Astrocyte of the cerebellum (primary cell): ENCODE data around the gene EME1.
"Not testable (repeated sequence)": the region's sequence is repeated elsewhere in the genome, so short reads cannot be mapped to it uniquely, and the experiment has no call there.

Experiments
- DNase-seq: peaks from one replicate; pipeline ENCODE4 v3.0.0-alpha.2; 2011; ENCODE audit warnings: low read depth
- H3K4me3 ChIP-seq: 2 replicates; pipeline ENCODE4 v1.5.1; 2011; ENCODE audit warnings: mild to moderate bottlenecking, low read depth, low read length, moderate library complexity
- in situ Hi-C: cut with HindIII; loops from 2 replicates; pipeline ENCODE4 v1.10.0; 2017; ENCODE audit warnings: low sequenced_read_pairs
- TF ChIP-seq, protein P1 (sequence below): IDR thresholded peaks from 2 replicates; pipeline ENCODE4 v1.5.1; 2012; ENCODE audit warnings: low read length, low read depth, moderate library complexity, mild to moderate bottlenecking; ENCODE audit errors: missing control alignments

EME1 gene

DNA sequence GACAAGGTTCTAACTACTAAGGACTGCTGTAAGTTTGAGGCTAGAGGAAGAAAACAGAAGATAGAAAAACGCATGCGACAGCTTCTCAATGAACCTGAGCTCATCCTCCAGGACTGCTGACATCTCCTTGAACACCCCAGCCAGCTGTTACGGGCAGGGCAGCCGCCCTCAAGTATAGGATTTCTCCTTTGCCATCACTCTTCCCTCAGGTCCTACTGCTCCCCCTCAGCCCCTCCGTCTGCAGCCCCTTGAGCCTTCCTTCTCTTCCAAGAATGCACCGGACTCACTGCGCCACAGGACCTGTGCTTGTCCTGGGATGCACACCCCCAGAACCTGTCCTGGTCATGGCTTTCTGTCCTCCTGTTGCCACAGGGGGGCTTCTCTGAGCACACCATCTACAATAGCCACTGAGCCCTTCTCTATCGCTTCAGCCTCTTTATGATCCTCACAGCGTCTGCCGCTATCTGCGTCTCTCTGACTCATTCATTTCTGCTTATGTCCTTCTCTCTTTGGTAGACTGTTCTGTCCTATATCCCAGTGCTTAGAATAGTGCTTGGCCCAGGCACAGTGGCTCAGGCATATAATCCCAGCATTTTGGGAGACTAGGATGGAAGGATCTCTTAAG lies 42.8 kb upstream of the EME1 start:
- DNase-seq: no peak
- H3K4me3 ChIP-seq: no peak overlapping the region
- TF ChIP-seq, protein P1, sequence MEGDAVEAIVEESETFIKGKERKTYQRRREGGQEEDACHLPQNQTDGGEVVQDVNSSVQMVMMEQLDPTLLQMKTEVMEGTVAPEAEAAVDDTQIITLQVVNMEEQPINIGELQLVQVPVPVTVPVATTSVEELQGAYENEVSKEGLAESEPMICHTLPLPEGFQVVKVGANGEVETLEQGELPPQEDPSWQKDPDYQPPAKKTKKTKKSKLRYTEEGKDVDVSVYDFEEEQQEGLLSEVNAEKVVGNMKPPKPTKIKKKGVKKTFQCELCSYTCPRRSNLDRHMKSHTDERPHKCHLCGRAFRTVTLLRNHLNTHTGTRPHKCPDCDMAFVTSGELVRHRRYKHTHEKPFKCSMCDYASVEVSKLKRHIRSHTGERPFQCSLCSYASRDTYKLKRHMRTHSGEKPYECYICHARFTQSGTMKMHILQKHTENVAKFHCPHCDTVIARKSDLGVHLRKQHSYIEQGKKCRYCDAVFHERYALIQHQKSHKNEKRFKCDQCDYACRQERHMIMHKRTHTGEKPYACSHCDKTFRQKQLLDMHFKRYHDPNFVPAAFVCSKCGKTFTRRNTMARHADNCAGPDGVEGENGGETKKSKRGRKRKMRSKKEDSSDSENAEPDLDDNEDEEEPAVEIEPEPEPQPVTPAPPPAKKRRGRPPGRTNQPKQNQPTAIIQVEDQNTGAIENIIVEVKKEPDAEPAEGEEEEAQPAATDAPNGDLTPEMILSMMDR: no peak
- in situ Hi-C loops: no loop called here

DNA sequence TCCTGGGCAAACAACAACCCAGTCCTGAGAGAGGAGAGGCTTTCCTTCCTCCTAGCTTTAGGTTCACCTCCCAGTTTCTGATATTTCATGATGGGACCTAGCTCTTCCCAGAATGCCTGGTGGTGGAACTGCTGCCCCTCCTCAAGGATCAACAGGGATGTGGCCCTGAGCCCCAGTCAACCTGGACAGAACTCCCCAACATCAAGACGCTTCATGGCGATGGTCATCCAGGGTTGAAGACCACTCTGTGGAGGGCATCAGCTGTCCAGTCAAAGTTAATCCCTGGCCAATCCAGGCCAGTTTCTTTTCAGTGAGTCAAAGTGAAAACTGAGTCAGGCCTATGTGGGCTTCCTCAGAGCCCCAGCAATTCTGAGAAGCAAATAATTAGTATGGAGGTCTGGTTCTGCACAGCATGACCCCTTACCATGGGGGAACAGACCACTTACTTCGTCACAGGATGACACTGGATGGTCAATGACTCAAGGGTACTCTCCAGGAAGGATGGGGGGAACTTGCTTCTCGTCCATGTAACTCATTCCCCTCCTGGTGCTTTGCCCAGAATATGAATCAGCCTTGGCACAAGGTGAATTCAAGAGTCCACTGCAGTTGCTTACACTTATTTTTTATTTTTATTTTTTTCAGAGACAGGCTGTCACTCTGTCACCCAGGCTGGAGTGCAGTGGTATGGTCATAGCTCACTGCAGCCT lies 41.8 kb upstream of the EME1 start:
- TF ChIP-seq, protein P1: no peak
- DNase-seq: peak; percentile 98
- no peak overlapping the region for H3K4me3 ChIP-seq
- in situ Hi-C loops: no loop called here

DNA sequence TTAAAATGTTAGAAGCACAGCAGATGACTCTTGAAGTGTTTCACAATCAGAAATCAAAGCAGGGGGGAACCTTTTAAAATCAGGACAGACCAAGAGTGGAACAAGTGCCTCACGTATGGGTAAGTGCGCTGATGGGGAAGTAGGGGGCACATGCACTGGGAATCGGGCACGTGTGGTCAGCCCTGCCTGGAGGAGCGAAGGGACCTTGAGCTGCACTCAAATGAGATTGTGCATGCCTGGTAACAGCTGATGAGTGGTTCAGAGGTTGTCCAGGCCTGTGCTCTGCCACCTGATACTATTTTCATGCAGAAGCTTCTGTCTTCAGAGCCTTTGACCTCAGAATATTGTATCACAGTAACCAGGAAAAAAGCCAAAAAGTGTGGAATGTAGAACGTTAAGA lies 40.8 kb upstream of the EME1 start:
- TF ChIP-seq, protein P1: no peak

DNA sequence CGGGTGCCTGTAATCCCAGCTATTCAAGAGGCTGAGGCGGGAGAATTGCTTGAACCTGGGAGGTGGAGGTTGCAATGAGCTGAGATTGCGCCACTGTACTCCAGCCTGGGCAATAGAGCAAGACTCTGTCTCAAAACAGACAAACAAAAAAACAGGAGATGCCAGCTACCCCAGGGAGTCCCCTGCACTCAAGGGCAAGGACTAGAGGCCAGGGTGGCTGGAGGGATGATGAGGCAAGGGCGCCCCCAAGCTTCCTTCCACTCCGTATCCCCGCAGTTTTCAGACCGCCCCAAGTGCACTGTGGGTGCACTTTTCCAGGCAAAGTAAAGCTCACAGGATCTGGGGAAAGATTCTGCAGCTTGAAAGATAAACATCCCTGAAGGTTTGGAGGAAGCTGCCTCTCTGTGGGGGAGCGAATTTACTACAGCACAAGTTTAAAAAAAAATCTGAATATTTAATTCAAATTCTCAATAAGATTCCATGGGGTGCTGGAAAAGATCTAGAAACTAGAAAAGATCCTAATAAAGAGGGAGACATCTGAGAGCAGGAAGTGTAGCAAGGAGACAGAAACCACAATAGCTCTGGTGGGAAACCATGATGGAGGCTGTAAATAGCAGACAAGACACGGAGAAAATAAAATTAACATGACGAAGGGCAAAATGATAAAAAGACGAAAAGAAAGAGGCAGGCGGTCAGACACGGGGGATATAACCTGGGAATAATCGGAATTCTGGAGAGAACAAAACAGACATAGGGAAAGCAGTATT lies 39.6 kb upstream of the EME1 start:
- H3K4me3 ChIP-seq, in situ Hi-C loops, DNase-seq: not testable (repeated sequence)

More for the DNA sequence above, 40.8 kb upstream of the EME1 start:
- no peak for DNase-seq
- H3K4me3 ChIP-seq: no peak overlapping the region
- in situ Hi-C loops: no loop called here

DNA sequence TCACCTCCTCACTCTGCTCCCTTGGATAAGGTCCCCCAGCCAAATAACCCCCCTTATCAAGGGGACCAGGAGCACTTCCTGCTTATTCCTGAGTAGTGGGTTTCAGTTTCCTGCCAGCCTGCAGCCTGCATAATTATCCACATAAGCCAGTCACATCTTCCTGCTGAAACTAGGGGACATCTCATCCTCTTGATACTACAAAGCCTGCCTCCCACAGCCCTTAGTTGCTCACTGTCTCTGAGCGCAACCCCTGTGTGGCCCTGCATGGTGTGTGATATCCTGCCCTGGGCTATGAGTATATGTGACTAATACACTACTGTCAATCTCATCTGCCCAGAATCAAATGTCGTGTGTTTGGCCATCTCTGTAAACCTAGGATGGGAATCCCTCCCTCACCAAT lies 35.1 kb upstream of the EME1 start:
- in situ Hi-C loops: no loop called here
- no peak for DNase-seq
- TF ChIP-seq, protein P1: no peak
- no peak overlapping the region for H3K4me3 ChIP-seq

DNA sequence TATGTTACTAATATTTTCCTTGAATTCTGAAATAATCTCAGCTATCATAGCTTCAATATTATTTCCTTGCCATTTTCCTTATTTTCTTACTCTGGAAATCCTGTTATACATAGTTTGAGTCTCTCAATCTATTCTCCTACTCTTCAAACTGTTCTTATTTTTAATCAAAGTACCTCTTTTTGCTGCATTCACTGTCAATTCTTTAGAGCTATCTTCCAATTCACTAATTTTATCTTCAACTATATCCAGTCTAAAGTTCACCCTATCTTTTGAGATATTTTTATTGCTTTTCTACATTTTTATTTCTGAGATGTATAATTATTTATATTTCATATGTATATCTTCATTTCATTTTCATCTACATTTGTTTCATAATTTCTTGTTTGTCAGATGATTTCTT lies 34.4 kb upstream of the EME1 start:
- in situ Hi-C loops: no loop called here
- no peak overlapping the region for H3K4me3 ChIP-seq
- DNase-seq: no peak
- TF ChIP-seq, protein P1: no peak

DNA sequence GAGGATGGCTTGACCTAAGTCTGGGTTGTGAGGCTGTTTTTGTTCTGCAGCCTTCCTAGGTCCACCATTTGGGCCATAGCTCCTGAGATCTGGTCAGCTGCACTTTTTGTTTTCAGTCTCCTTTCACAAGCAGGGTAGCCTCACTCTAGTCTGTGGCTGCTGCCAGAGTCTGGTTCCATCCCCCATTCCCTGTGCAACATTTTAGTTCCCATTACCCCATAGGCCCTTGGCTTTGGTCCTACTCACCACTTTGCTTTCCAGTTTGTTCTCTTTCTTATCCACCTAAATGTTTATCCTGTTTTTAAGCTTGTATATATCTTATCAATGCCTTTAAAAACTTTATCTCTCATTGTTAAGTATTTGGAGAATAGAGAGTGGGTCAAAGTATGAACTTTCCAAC lies 33.6 kb upstream of the EME1 start:
- no peak overlapping the region for H3K4me3 ChIP-seq
- no peak for DNase-seq
- TF ChIP-seq, protein P1: no peak
- in situ Hi-C loops: no loop called here
